GM19240 (cell line): ENCODE measurements around the gene SLC44A4.

ENCODE experiments used
- DNase-seq: peaks from one replicate; pipeline ENCODE4 v3.0.0; 2011; ENCODE audit warnings: low spot score; ENCODE audit not compliant: insufficient read length

Gene SLC44A4

DNA sequence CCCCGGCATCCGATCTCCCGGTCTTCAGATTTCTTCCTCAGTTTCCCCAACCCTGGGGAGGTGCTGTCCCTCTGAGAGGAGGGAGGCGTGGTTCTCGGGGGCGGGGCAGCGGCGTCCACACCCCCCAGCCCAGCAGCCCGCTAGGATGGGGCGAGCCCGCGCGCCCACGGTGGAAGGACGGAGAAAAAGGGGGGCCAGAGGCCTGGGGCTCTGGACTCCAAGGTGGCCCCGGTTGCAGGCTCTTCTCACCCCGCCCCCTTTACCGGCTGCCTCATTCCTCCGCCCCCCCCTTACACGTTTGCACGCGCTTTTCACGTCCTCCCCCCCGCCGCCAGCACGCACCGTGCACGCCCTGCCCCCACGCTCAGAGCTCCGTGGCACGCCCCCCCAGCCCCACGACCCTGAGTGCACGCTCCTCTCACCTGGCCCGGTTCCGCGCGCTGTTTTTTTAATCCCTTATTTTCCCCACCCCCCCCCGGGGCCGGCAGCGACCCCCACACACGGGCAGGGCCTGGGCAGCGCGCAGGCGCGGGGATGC, 22.7 kb upstream of the SLC44A4 start:
- DNase-seq: peak; percentile 48

DNA sequence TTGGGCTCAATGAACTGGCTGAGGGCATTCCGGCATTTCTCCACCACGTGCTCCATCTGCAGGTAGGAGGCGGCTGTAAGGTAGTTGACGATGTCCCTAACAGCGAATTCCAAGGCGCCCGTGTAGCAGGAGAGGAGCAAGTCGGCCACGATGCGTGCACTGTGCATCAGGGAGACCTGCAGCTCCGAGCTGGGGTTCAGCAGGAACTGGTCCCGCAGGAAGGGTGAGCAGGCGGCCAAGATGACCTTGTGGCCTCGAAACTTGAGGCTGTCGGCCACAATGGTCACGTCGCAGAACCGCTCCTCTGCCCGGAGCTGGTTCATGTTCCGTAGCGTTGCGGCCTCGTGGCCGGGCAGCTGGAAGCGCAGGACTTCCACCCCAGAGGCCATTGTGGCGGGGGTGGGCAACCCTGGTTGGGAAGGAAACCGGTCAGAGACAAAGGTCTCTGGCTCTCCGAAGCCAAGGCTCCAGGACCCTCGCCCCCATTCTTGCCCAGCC, 22.2 kb upstream of the SLC44A4 start:
- DNase-seq: no peak

DNA sequence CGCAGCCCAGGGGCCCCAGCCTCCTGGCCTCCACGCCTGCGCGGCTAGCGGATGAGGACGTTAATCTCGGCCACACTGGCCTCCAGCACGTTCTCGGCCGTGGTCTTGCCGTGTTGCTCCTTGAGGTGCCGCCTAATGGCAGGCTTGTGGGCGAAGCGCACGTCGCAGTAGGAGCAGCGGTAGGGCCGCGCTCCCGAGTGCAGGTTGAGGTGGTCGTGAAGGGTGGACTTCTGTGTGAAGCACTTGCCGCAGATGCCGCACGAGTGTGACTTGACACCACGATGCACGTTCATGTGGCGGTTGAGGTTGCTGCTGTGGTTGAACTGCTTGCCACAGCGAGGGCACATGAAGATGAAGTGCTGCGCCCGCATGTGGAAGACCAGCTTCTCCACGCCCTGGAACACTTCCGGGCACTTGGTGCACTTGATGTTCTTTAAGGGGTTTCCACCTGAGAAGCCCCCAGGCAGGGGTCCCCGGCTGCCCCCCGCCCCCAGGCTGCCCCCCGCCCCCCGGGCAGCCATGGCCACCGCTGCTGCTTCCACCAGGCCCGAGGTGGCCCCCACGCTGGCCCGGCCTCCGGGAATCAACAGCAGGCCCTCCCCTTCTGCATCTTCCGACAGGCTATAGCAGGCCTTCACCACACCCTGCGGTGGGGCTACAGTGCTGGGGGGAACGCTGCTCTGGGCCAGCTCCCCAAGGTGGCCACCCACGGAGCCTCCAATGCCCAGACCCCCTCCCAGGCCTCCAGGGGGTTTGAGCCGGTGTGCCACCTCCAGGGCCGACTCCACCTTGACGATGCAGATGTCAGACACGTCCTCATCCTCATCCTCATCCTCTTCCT, 21.3 kb upstream of the SLC44A4 start:
- DNase-seq: no peak

DNA sequence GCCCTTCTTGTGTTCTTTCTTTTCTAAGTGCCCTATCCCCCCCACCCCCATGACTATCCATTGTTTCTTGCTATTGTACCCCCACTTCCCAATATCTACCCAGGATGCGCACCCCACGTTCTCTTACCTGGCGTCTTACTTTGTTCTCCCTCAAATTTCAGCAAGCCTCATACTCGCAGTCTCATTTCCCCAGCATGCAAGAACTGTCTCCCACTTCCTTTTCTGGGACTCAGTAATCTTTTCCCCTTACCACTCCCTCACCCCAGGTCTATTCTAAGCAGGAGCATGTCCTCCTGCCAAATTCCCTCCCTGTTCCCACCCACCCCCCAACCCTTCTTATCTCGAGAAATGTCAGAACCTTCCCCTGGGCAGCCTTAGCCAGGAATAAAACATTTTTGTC, 20.4 kb upstream of the SLC44A4 start:
- DNase-seq: no peak

DNA sequence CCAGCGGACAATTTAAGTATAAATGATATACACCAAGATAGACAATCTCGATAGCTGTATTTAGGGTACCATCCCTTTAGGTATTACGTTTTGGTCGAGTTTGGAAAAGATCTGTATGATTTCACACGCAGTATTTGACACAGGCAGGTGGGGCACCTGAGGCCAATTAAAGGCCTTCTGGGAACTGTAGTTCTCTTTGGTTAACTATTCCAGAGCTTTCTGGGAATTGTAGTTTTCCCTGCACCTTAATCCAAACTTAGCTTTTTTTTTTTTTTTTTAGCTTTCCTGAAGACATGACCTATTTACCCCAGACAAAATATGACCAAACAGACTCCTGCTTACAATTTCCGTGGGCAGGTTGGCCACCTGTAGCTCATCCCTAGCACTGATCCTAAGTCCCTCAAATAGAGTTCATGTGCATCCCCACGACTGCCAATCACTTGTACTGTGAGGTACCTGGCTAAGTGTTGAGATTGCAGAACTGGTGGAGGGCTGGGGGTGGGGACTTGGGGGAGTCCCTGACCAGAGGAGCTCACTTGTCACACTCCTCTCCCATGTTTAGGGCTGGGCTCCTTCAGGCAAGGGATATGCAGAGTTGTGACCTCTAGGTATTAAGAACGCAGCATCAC, 19.7 kb upstream of the SLC44A4 start:
- DNase-seq: no peak

- peak; percentile 92 for DNase-seq
Measured at GRCh38 chr6:31897612-31898382, 19.0 kb upstream of the SLC44A4 start, which contains the start of gene EHMT2. EHMT2 (minus strand) TSS chr6:31897698; CDS start chr6:31897677, 21 bp downstream.

DNA sequence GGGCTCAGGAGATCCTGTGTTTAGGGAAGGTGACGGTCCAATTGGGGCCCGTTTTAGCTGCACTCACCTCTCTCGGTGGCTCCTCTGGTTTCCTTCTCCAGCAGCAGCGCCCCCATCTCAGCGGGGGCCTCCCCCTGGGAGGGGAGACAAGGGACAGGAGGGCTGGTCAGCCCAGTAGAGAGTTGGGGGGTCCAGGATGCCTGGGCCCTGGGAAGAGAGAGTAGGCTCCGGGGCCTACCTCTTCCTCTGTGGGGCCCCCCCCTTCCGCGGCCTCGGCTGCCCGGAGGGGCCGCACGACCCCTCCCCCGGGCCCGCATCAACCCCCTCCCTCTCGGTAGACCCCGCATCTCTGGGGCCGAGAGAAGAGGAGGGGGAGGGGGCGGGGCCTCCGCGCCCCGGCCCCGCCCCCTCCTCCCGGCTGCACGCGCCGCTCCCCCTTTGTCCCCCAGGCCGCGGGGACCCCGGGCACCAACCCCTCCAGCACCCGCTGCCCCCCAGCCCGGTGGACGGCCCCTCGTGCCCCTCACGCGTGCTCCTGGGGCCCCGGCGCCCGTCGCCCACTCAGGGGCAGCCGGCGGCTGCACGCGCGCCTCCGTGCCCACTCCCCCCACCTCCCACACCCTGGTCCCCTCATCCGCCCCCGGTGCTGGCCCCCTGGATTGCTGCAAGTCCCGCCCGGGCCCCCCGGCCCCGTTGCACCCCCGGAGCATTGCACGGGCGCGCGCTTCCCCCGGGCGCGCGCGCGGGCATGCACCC, 18.2 kb upstream of the SLC44A4 start:
- no peak for DNase-seq

DNA sequence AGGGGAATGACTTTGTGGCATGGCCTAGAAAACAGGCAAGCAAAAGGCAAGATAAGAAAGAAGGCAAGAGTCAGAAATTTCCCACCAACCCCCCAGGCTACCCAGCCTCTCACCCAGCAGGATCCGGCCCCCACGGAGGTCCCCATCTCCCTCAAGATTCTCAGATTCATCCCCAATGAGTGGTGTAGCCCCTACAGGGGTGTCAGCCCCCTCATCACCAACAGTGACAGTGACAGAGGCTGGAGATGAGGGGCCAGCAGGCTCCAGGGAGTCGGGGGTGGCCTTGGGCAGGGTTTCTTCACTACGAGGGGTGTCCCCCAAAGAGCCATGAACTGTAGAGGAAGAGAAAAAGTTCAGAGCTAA, 17.7 kb upstream of the SLC44A4 start:
- no peak for DNase-seq

DNA sequence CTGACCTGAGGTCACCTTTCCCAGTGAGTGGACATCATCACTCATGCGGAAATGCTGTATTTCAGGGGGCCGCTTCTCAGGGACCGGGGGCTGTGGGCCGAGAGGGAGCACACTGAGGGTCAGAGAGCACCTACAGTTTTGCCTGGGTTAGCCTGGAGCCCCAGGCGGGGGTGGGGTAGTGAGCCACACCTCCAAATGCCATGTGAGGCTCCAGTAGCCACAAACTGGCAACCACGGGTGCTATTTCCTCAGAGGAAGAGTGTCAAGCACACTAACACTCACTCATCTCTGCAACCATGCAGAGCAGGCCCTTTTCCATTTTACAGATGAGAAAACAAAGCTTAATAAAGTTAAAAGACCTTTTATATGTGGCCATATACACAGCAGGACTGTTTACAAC, 14.0 kb upstream of the SLC44A4 start:
- DNase-seq: no peak

GRCh38 chr6:31889331-31889972, 10.7 kb upstream of the SLC44A4 start:
- no peak for DNase-seq

DNA sequence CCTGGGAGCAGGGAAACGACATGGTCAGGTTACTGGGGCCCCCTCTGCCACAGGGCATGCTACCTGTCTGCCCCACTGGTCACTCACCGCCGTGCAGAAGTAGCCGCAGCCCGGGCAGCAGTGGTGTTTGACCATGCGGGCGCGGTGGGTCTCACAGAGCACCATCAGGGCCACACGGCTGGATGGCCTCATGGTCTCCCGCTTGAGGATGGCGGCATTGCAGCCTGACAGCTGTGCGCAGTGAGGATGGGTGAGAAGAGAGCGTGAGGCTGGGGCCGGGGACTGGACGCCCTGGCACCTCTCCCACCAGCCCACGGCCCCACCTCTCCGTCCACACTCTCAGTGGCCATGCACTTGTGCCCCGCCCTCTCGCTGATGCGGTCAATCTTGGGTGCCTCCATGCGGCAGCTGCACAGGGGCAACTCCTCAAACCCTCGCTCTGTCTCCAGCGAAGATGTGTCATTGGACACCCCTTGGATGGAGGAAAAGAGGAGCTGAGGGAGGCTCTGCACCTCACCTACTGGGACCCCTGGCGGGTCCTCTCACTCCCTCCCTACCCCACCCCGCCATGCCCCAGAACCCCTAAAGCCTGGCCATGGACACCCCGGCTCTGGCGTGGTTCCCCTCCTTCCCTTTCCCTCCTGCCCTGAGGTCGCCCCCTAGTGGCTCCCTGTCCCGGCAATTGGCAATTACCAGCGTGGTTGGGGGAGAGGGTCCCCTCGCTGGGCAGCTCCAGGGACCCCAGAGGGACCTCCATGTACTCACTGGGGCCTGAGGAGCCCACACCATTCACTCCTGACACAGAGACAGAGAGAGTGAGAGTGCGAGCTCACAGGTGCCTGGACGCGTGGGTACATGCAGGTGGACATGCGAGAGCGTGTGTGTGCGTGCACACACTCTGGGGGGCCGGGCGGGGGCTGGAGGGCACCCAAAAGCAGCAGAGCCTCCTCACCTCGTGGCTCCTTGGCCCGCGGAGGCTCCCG, 9.8 kb upstream of the SLC44A4 start:
- DNase-seq: peak; percentile 51

DNA sequence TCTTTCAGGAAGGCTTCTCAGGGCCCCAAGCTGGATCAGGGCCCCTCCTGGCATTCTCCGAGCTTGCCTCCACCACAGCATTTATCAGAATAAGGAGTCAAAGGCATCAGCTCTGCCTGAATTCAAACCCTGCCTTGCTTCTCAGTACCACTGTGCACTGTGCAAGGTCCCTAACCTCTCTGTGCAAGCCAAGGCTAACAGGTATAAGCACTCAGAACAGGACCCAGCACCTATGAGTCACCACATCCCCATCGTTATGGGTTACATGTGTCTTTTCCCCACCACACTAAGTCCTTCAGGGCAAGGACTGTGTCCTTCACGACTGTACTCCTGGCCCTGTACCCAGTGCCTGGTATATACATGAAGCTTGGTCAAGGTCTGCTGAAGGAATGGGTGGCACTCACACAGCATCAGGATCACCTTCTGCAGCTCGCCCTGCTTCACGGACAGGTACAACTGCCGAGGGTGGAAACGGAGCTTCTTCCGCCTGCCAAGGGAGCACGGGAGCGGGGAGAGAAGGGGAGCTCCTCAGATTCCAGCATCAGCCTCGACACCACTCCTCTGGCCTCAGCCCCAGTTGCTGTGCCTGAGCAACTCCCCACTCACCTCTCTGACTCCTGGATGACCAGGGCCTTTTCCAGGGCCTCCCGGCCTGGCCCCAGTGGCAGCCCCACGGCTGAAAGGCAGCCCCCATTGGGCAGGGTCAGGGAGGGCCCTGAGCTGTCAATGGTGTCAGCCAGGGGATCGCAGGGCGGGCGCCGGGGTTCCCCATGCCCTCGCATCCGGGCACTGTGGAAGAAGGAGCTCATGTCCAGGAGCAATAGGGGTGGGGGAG, 8.6 kb upstream of the SLC44A4 start:
- no peak for DNase-seq

- DNase-seq: no peak
Measured at GRCh38 chr6:31886541-31886991, 7.8 kb upstream of the SLC44A4 start.

DNA sequence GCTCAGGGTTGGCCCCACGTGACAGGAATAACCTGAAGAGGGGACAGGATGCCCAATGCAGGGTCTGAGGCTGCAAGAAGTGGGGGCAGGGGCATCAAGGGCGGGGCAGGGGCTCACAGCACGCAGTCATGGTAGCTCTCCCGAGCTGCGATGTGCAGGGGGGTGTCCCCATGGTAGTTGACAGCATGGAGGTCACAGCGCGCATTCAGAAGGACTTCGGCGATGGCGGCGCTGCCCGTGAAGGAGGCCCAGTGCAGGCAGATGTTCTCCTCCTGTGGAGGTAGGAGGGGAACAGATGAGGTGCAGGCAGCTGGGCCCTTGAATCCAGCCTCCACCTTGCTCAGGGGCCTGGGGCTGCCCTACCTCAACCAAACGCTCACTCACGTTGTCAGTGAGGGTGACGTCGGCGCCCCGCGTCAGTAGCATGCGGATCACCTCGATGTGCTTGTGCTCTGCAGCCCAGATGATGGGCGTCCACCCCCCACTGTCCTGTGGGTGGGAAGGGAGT, 5.8 kb upstream of the SLC44A4 start:
- no peak for DNase-seq

DNA sequence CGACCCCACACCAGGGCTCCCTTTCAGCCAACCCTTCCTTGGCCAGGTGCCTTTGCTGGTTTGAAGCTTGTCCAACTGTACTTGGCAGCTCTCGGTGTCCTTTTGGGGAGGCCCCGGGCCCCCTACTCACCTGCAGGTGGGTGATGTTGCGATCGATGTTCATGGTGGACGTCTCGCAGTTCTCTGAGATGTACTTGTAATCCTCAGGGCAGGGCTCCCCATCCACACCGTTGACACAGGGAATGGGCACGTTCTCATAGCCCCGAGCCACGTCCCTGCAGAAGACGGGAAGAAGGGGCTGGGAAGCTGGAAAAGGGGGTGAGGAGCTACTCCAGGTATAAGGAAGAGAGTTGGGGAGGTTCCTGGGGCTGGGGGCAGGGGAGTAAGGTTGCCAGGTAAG, 4.9 kb upstream of the SLC44A4 start:
- DNase-seq: no peak

DNA sequence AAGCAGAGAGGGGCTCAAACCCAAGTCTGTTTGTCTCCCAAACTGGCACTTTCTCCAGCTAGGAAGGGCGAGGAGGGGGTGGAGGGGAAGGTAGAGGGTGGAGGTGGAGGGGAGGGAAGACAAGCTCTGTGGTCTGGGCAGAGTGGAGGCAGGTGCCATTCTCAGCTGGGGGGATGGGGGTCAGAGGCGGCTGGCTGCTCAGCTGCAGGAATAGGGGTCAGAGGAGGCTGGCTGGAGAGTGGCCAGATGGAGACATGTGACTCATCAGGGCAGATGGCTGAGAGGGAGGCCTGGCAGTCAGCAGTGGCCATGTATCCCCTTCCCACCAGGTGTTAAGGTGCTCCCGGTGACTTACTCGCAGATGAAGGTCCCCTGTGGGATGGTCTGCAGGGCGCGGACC, 3.5 kb upstream of the SLC44A4 start:
- DNase-seq: no peak

DNA sequence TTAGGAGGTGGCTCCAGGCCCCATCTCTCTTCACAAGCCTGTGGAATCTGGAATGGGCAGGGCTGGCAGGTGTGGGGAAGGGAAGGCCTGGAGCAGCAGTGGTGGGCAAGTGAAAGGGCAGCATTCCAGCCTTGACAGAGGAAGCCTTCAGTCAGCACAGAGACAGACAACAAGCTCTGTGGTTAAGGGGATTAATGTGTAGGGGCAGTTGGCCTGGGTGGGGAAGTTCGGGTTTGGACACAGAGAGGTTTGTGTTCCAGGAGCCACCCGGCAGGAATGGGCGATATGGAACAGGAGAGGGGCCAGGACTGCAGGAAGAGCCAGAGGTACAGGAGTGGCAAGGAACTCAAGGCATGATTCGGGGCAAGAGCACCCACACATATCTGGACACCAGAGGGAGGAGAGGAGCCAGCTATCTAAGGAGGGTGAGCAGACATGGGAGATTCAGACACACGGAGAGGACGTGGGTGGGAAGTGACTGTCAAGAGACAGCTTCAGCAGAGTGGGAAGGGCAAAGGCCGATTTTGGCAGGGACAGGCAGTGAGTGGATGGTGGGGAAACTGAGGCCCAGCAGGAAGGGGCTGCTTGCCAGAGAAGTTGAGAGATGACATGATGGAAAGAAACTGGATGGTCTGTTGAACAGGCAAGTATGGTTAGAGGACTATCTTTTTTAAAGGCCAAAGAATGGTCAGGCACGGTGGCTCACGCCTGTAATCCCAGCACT, 2.5 kb upstream of the SLC44A4 start:
- no peak for DNase-seq
